Hepatocyte (in vitro differentiated cells): ENCODE measurements around the gene PHF12. TPM values are rescaled to one million over a fixed set of nuclear protein-coding genes. Genes with fewer than 3 reads are reported as not detected.
"Not testable (repeated sequence)": the region's sequence is repeated elsewhere in the genome, so short reads cannot be mapped to it uniquely, and the experiment has no call there.

Experiments
- DNase-seq: peaks from one replicate; pipeline ENCODE4 v3.0.0-alpha.2; 2016; ENCODE audit warnings: low spot score
- H2AFZ ChIP-seq: fragments of 200-600 bp; sonication (generic); 2 replicates; pipeline ENCODE4 v1.6.0; 2016; ENCODE audit warnings: antibody characterized with exemption, mild to moderate bottlenecking
- H3K27ac ChIP-seq: fragments of 200-600 bp; sonication (generic); 2 replicates; pipeline ENCODE4 v1.5.1; 2016; ENCODE audit warnings: mild to moderate bottlenecking
- H3K27me3 ChIP-seq: fragments of 200-600 bp; sonication (generic); 2 replicates; pipeline ENCODE4 v1.6.1; 2016
- H3K36me3 ChIP-seq: fragments of 200-600 bp; sonication (generic); replicated peaks from 2 replicates; pipeline ENCODE4 v1.5.1; 2016; ENCODE audit warnings: low read depth; ENCODE audit not compliant: insufficient read depth
- H3K4me1 ChIP-seq: fragments of 200-600 bp; sonication (generic); 2 replicates; pipeline ENCODE4 v1.5.1; 2016; ENCODE audit warnings: mild to moderate bottlenecking, moderate library complexity; ENCODE audit not compliant: insufficient read depth
- H3K4me2 ChIP-seq: fragments of 200-600 bp; sonication (generic); 2 replicates; pipeline ENCODE4 v1.6.0; 2016
- H3K4me3 ChIP-seq: fragments of 200-600 bp; sonication (generic); 2 replicates; pipeline ENCODE4 v1.5.1; 2016; ENCODE audit warnings: mild to moderate bottlenecking
- H3K79me2 ChIP-seq: fragments of 200-600 bp; sonication (generic); 2 replicates; pipeline ENCODE4 v1.6.0; 2017; ENCODE audit warnings: mild to moderate bottlenecking
- H3K9me2 ChIP-seq: fragments of 200-600 bp; sonication (generic); replicated peaks from 2 replicates; pipeline ENCODE4 v1.6.0; 2017; ENCODE audit warnings: mild to moderate bottlenecking; ENCODE audit not compliant: insufficient read depth
- H3K9me3 ChIP-seq: fragments of 200-600 bp; sonication (generic); 2 replicates; pipeline ENCODE4 v1.5.1; 2016; ENCODE audit warnings: low read depth, mild to moderate bottlenecking
- H4K20me1 ChIP-seq: fragments of 200-600 bp; sonication (generic); 2 replicates; pipeline ENCODE4 v1.6.0; 2016; ENCODE audit warnings: mild to moderate bottlenecking; ENCODE audit not compliant: insufficient read depth, poor library complexity, severe bottlenecking
- EZH2 ChIP-seq: fragments of 200-600 bp; sonication (generic); IDR thresholded peaks from 2 replicates; pipeline ENCODE4 v1.6.1; 2016; ENCODE audit warnings: antibody characterized with exemption, mild to moderate bottlenecking, borderline replicate concordance
- EZH2phosphoT487 ChIP-seq: fragments of 200-600 bp; sonication (generic); IDR thresholded peaks from one replicate; pipeline ENCODE4 v1.6.1; 2018; ENCODE audit warnings: antibody characterized with exemption, mild to moderate bottlenecking, low read depth, moderate library complexity; ENCODE audit not compliant: unreplicated experiment, severe bottlenecking
- WGBS: methylation state at CpG from one replicate; pipeline ENCODE4 v1.1.6; 2016; ENCODE audit warnings: low lambda C conversion rate; ENCODE audit errors: missing lambda C conversion rate; 5-methylcytosine and 5-hydroxymethylcytosine counted together
- polyA plus RNA-seq: library from polyadenylated mRNA; unstranded; fragments of >200 nt; fragmentation: Nextera tagmentation; extraction: Ambion mirVana; gene quantifications from 2 replicates; pipeline ENCODE4 v1.2.1, GENCODE V29; 2016
- total RNA-seq: library from RNA; depleted of rRNA; stranded (reverse); fragments of >200 nt; gene quantifications from 2 replicates; pipeline ENCODE4 v1.2.3, GENCODE V29; 2014
- TF ChIP-seq, protein P1 (sequence below): fragments of 200-600 bp; sonication (generic); IDR thresholded peaks from 2 replicates; pipeline ENCODE4 v1.5.1; 2016; ENCODE audit warnings: antibody characterized with exemption, mild to moderate bottlenecking; ENCODE audit not compliant: poor library complexity

The PHF12 gene
- total and polyA plus RNA-seq, 2 experiments from 2014 or later: 12.1 to 19.0 TPM

DNA sequence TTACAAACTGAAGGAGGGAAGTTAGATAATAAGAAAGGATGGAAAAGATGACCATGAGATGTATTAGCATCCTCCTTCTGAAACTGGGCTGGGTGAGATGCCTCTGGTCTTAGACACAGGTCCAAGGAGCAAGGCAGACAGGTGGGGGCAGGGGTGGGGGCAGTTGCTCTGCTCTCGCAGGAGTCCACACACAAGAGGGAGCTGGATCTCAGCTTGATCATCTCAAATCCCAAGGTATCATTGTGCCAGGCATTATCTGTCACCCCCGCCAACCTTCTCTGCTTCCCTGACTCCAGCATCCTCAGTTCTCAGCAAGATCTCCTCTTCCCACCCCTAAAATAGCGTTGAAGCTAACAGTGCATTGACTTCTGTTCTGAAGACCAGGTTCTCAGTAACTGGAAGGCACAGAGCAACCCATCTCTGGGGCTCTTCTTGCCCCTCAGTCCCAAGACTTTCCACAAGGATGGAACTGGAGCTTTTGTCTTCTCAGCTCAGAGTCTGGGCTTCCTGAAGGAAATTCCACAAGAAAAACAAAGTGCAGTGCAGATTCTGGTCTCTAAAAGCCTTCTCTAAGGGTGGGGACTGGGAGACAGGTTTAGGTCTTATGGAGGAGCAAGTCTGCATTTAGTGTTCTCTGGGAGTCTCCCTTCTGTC, 55.4 kb downstream of the PHF12 start:
- Histone ChIP-seq H4K20me1 (peaks cover 6% of the 10 kb centered on the region), H3K27ac (peak overlapping the region; percentile 96), H3K27me3 (no peaks in the 10 kb centered on the region), H2AFZ (no peak overlapping the region), H3K9me2 (no peaks in the 10 kb centered on the region), H3K9me3 (no peaks in the 10 kb centered on the region), H3K4me1 (peaks cover 15% of the 10 kb centered on the region), H3K4me2 (peak overlapping the region; percentile 99), H3K36me3 (no peaks in the 10 kb centered on the region), H3K79me2 (peaks cover 77% of the 10 kb centered on the region), H3K4me3 (peak overlapping the region; percentile 97)
- WGBS: 70% methylated on average over 3 of the region's 3 CpGs
- DNase-seq: no peak
- TF ChIP-seq EZH2phosphoT487 (no peak), EZH2 (no peak)
- TF ChIP-seq, protein P1, sequence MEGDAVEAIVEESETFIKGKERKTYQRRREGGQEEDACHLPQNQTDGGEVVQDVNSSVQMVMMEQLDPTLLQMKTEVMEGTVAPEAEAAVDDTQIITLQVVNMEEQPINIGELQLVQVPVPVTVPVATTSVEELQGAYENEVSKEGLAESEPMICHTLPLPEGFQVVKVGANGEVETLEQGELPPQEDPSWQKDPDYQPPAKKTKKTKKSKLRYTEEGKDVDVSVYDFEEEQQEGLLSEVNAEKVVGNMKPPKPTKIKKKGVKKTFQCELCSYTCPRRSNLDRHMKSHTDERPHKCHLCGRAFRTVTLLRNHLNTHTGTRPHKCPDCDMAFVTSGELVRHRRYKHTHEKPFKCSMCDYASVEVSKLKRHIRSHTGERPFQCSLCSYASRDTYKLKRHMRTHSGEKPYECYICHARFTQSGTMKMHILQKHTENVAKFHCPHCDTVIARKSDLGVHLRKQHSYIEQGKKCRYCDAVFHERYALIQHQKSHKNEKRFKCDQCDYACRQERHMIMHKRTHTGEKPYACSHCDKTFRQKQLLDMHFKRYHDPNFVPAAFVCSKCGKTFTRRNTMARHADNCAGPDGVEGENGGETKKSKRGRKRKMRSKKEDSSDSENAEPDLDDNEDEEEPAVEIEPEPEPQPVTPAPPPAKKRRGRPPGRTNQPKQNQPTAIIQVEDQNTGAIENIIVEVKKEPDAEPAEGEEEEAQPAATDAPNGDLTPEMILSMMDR: no peak

DNA sequence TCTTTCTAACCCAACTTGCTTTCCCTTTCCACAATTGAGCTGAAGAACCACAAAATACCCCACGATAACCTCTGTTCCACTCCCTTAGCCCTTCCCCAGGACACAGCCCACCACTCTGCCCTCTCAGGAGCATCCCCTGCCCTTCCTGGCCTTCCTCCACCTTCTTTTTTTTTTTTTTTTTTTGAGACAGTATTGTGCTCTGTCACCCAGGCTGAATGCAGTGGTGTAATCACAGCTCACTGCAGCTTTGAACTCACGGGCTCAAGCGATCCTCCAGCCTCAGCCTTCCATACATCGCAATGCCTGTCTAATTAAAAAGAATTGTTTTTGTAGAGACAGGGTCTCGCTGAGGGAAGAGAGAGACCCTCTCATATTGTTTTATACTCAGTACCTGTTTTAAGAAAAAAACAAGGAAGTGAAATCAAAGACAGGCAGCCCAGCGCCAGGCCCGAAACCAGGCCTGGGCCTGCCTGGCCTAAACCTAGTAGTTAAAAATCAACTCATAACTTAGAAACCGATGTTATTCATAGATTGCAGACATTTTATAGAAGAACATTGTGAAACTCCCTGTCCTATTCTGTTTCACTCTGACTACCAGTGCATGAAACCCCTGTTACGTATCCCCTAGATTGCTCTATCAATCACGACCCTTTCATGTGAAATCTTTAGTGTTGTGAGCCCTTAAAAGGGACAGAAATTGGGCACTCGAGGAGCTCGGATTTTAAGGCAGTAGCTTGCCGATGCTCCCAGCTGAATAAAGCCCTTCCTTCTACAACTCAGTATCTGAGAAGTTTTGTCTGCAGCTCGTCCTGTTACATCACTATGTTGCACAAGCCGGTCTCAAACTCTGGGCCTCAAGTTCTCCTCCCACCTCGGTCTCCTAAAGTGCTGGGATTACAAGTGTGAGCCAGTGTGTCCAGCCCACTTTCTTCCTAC, 57.8 kb downstream of the PHF12 start:
- 92% methylated on average over 16 of the region's 16 CpGs for WGBS
- H3K27ac ChIP-seq, H2AFZ ChIP-seq, H4K20me1 ChIP-seq, H3K4me3 ChIP-seq, H3K9me3 ChIP-seq, H3K4me2 ChIP-seq, H3K9me2 ChIP-seq, DNase-seq, H3K27me3 ChIP-seq, H3K36me3 ChIP-seq: not testable (repeated sequence)
- H3K4me1 ChIP-seq: peaks cover 15% of the 10 kb centered on the region
- peaks cover 59% of the 10 kb centered on the region for H3K79me2 ChIP-seq

- H3K4me2 ChIP-seq: no peak overlapping the region
- no peak overlapping the region for H3K27ac ChIP-seq
- no peak for DNase-seq
- H3K9me2 ChIP-seq: no peaks in the 10 kb centered on the region
- H3K4me3 ChIP-seq: no peak overlapping the region
- peaks cover 46% of the 10 kb centered on the region for H3K79me2 ChIP-seq
- peaks cover 9% of the 10 kb centered on the region for H3K4me1 ChIP-seq
- TF ChIP-seq EZH2: no peak
- TF ChIP-seq, protein P1: no peak
- no peak for TF ChIP-seq EZH2phosphoT487
- no peaks in the 10 kb centered on the region for H3K9me3 ChIP-seq
- 97% methylated on average over 2 of the region's 4 CpGs for WGBS
- H2AFZ ChIP-seq: no peak overlapping the region
- H3K36me3 ChIP-seq: no peaks in the 10 kb centered on the region
- H3K27me3 ChIP-seq: no peaks in the 10 kb centered on the region
- peaks cover 6% of the 10 kb centered on the region for H4K20me1 ChIP-seq
Measured at GRCh38 chr17:28892024-28892423, 59.3 kb downstream of the PHF12 start.

- Histone ChIP-seq H3K27ac (no peak overlapping the region), H3K36me3 (no peaks in the 10 kb centered on the region), H3K79me2 (peaks cover 38% of the 10 kb centered on the region), H3K4me3 (no peak overlapping the region), H3K9me2 (no peaks in the 10 kb centered on the region), H3K27me3 (no peaks in the 10 kb centered on the region), H3K4me1 (peaks cover 5% of the 10 kb centered on the region), H2AFZ (no peak overlapping the region), H3K9me3 (no peaks in the 10 kb centered on the region), H4K20me1 (peaks cover 6% of the 10 kb centered on the region), H3K4me2 (no peak overlapping the region)
- TF ChIP-seq EZH2: no peak
- no peak for TF ChIP-seq EZH2phosphoT487
- TF ChIP-seq, protein P1: no peak
- WGBS: 100% methylated on average over 1 of the region's 1 CpG
- DNase-seq: no peak
Measured at GRCh38 chr17:28891201-28891600, 60.1 kb downstream of the PHF12 start.
